Transverse colon (tissue), 4 donors: Measurements from ENCODE around the gene DNAH1. TPM values are rescaled to one million over a fixed set of nuclear protein-coding genes. Genes with fewer than 3 reads are reported as not detected.

ENCODE experiments used
- DNase-seq: peaks from one replicate; pipeline ENCODE4 v3.0.0-alpha.2; 2019
- H3K27ac ChIP-seq, 4 donors: fragments of 200-600 bp; sonication (generic); 2 replicates each; pipeline ENCODE4 v1.5.1; 2016 to 2018; ENCODE audit warnings: inconsistent platforms in 4 of 4
- H3K27me3 ChIP-seq: fragments of 200-600 bp; sonication (generic); 2 replicates; pipeline ENCODE4 v1.5.1; 2017; ENCODE audit warnings: inconsistent platforms
- H3K36me3 ChIP-seq, 4 donors: fragments of 200-600 bp; sonication (generic); 2 replicates each; pipeline ENCODE4 v1.5.1; 2017 to 2019; ENCODE audit warnings: inconsistent platforms in 4 of 4
- H3K4me1 ChIP-seq, 4 donors: fragments of 200-600 bp; sonication (generic); 2 replicates each; pipeline ENCODE4 v1.5.1; 2017 to 2020; ENCODE audit warnings: inconsistent platforms in 4 of 4
- H3K4me3 ChIP-seq, 4 donors: fragments of 200-600 bp; sonication (generic); 1 replicate in 1 of 4; 2 replicates in 3 of 4; pipeline versions ENCODE4 v1.5.1 to v1.6.1; 2017 to 2019; ENCODE audit warnings: inconsistent platforms in 4 of 4
- H3K9me3 ChIP-seq, 2 donors: fragments of 200-600 bp; sonication (generic); 2 replicates each; pipeline ENCODE4 v1.5.1; 2017 to 2019; ENCODE audit warnings: inconsistent platforms in 2 of 2
- EP300 ChIP-seq: sonication (generic); formaldehyde crosslinking; IDR thresholded peaks from one replicate; pipeline ENCODE4 v1.6.1; 2017; ENCODE audit warnings: antibody characterized with exemption, low read depth
- POLR2A ChIP-seq: fragments of 450-650 bp; IDR thresholded peaks from one replicate; pipeline ENCODE4 v1.6.1; 2016; ENCODE audit warnings: antibody characterized with exemption, mild to moderate bottlenecking, moderate library complexity
- POLR2AphosphoS5 ChIP-seq, 3 donors: sonication (generic); formaldehyde crosslinking; IDR thresholded peaks; one replicate each; pipeline ENCODE4 v1.6.1; 2016; ENCODE audit warnings: antibody characterized with exemption in 3 of 3
- WGBS, 2 donors: methylation state at CpG; one replicate each; pipeline ENCODE4 v1.1.5; 2018; ENCODE audit warnings: low coverage in 1 of 2; 5-methylcytosine and 5-hydroxymethylcytosine counted together
- in situ Hi-C, 4 donors: fragments of 200-750 bp; cut with MboI; loops; one replicate each; pipeline versions ENCODE4 v1.15.0 to v1.15.1; 2017; ENCODE audit warnings: low sequenced_read_pairs in 3 of 4, low pct_ligation_motif_present in 1 of 4, low pct_unique_long_range_greater_than_20kb in 1 of 4
- intact Hi-C: fragments of 100-400 bp; cut with DNase I; formaldehyde crosslinking; loops from one replicate; pipeline ENCODE4 v1.15.1; 2023; ENCODE audit warnings: low total_unique reads
- total RNA-seq, 4 donors: library from RNA; depleted of rRNA; stranded (reverse); fragments of >200 nt; gene quantifications; one replicate each; pipeline ENCODE4 v1.1.0, GENCODE V29; 2016
- TF ChIP-seq, protein P1 (sequence below), 5 experiments: fragments of 200-600 bp in 3 of 5; fragments of 450-650 bp in 2 of 5; sonication (generic) in 3 of 5; IDR thresholded peaks; 1 replicate in 2 of 5; 2 replicates in 3 of 5; pipeline ENCODE4 v1.5.1; 2016 to 2017; ENCODE audit warnings: antibody characterized with exemption in 5 of 5, inconsistent platforms in 3 of 5, mild to moderate bottlenecking in 2 of 5, moderate library complexity in 1 of 5

The DNAH1 gene
- total RNA-seq, 4 donors from 2014 or later = 17.6 to 102 (median 26.3) TPM

GRCh38 chr3:52393131-52393807, 77.2 kb downstream of the DNAH1 start:
- H3K4me3 ChIP-seq = no peak overlapping the region
- H3K4me1 ChIP-seq = no peaks in the 10 kb centered on the region
- no peaks in the 10 kb centered on the region for H3K36me3 ChIP-seq
- no peaks in the 10 kb centered on the region for H3K27me3 ChIP-seq
- no peak for TF ChIP-seq POLR2A
- TF ChIP-seq EP300 = no peak
- TF ChIP-seq, protein P1, sequence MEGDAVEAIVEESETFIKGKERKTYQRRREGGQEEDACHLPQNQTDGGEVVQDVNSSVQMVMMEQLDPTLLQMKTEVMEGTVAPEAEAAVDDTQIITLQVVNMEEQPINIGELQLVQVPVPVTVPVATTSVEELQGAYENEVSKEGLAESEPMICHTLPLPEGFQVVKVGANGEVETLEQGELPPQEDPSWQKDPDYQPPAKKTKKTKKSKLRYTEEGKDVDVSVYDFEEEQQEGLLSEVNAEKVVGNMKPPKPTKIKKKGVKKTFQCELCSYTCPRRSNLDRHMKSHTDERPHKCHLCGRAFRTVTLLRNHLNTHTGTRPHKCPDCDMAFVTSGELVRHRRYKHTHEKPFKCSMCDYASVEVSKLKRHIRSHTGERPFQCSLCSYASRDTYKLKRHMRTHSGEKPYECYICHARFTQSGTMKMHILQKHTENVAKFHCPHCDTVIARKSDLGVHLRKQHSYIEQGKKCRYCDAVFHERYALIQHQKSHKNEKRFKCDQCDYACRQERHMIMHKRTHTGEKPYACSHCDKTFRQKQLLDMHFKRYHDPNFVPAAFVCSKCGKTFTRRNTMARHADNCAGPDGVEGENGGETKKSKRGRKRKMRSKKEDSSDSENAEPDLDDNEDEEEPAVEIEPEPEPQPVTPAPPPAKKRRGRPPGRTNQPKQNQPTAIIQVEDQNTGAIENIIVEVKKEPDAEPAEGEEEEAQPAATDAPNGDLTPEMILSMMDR (IDR thresholded peaks at IDR 0.05) = no peak
- no peak for TF ChIP-seq POLR2AphosphoS5 (IDR thresholded peaks at IDR 0.05)
- no peak for DNase-seq
- intact Hi-C loops = no loop called here
- in situ Hi-C loops = no loop called here
- WGBS, 2 donors = 94 to 96% methylated on average over 4 to 18 of the region's 18 CpGs
- no peaks in the 10 kb centered on the region for H3K9me3 ChIP-seq
- no peak overlapping the region for H3K27ac ChIP-seq

GRCh38 chr3:52393959-52394670, 78.0 kb downstream of the DNAH1 start:
- intact Hi-C loops = no loop called here
- Histone ChIP-seq H3K27ac (no peak overlapping the region), H3K27me3 (no peaks in the 10 kb centered on the region), H3K4me3 (no peak overlapping the region), H3K9me3 (no peaks in the 10 kb centered on the region), H3K4me1 (no peaks in the 10 kb centered on the region), H3K36me3 (no peaks in the 10 kb centered on the region)
- WGBS, 2 donors = 91 to 100% methylated on average over 2 to 18 of the region's 18 CpGs
- no peak for DNase-seq
- in situ Hi-C loops = no loop called here
- no peak for TF ChIP-seq EP300
- TF ChIP-seq, protein P1 (IDR thresholded peaks at IDR 0.05) = no peak
- TF ChIP-seq POLR2A = no peak
- no peak for TF ChIP-seq POLR2AphosphoS5 (IDR thresholded peaks at IDR 0.05)

GRCh38 chr3:52394751-52395502, 78.8 kb downstream of the DNAH1 start:
- in situ Hi-C loops (no loop called here), intact Hi-C loops (no loop called here)
- no peak overlapping the region for H3K27ac ChIP-seq
- TF ChIP-seq POLR2AphosphoS5 (IDR thresholded peaks at IDR 0.05) = no peak
- TF ChIP-seq, protein P1 (IDR thresholded peaks at IDR 0.05) = no peak
- WGBS, 2 donors = 94% methylated on average over 10 of the region's 10 CpGs; no CpG with 5 or more reads in 1 of the 2 donors
- no peaks in the 10 kb centered on the region for H3K9me3 ChIP-seq
- H3K36me3 ChIP-seq = no peaks in the 10 kb centered on the region
- no peaks in the 10 kb centered on the region for H3K27me3 ChIP-seq
- H3K4me3 ChIP-seq = no peak overlapping the region
- H3K4me1 ChIP-seq = no peaks in the 10 kb centered on the region
- no peak for DNase-seq

- intact Hi-C loops = no loop called here
- no peak overlapping the region for H3K27ac ChIP-seq
- TF ChIP-seq EP300 (no peak), POLR2AphosphoS5 (IDR thresholded peaks at IDR 0.05) (no peak), POLR2A (no peak)
- TF ChIP-seq, protein P1 (IDR thresholded peaks at IDR 0.05) = no peak
- H3K27me3 ChIP-seq = no peaks in the 10 kb centered on the region
- H3K4me3 ChIP-seq = no peak overlapping the region
- no peaks in the 10 kb centered on the region for H3K36me3 ChIP-seq
- DNase-seq = no peak
- 81 to 96% methylated on average over 3 to 7 of the region's 8 CpGs for WGBS, 2 donors
- no peaks in the 10 kb centered on the region for H3K4me1 ChIP-seq
- in situ Hi-C loops = no loop called here
- no peaks in the 10 kb centered on the region for H3K9me3 ChIP-seq
These were observed 79.4 kb downstream of the DNAH1 start for GRCh38 chr3:52395503-52395865.
